H1 (cell line): ENCODE results near the gene MRPL36. TPM values are rescaled to one million over a fixed set of nuclear protein-coding genes. Genes with fewer than 3 reads are reported as not detected.

Experiments used
- CBX8 ChIP-seq: fragments of 300-800, 300-1000 bp; sonication (generic); IDR thresholded peaks from 2 replicates; pipeline ENCODE4 v1.7.1; 2016; ENCODE audit warnings: low read depth, low read length, borderline replicate concordance
- CHD2 ChIP-seq: IDR thresholded peaks from 2 replicates; pipeline ENCODE4 v1.6.1; 2012; ENCODE audit warnings: low read length, improper control_type of control experiment
- HDAC2 ChIP-seq, 2 experiments: fragments of 300-600 bp in 1 of 2; sonication (generic) in 1 of 2; IDR thresholded peaks; 2 replicates each; pipeline ENCODE4 v1.6.1; 2011 to 2012; ENCODE audit warnings: low read depth in 2 of 2, low read length in 2 of 2, mild to moderate bottlenecking in 2 of 2, moderate library complexity in 2 of 2, borderline replicate concordance in 1 of 2, inconsistent platforms in 1 of 2
- HDAC6 ChIP-seq: IDR thresholded peaks from one replicate; pipeline ENCODE4 v1.7.1; 2012; ENCODE audit warnings: low read depth, mild to moderate bottlenecking, inconsistent platforms, low read length, moderate library complexity
- POU5F1 ChIP-seq: IDR thresholded peaks from 2 replicates; pipeline ENCODE4 v1.6.1; 2011; ENCODE audit warnings: low read depth, mild to moderate bottlenecking, low read length, moderate library complexity
- ZNF274 ChIP-seq: IDR thresholded peaks from 2 replicates; pipeline ENCODE4 v1.7.0; 2012; ENCODE audit warnings: low read length, borderline replicate concordance; ENCODE audit errors: extremely low read depth
- polyA plus RNA-seq, 7 experiments: library from polyadenylated mRNA; depleted of rRNA in 3 of 7; stranded (reverse) in 5 of 7; unstranded in 2 of 7; fragments of >200 nt in 5 of 7; fragments of 200-250 nt in 2 of 7; gene quantifications; 1 replicate in 5 of 7; 2 replicates in 1 of 7; 4 replicates in 1 of 7; pipeline versions ENCODE4 v1.2.1 to v1.2.3, GENCODE V29; 2011 to 2013; ENCODE audit warnings: missing spikeins in 2 of 7, mixed read lengths in 2 of 7
- total RNA-seq: library from RNA; stranded (reverse); fragmentation: NEBNext Ultra II Directional; extraction: Animal tissue kit (Norgen Biotek cat#: 25700); gene quantifications from 2 replicates; pipeline ENCODE4 v1.2.1, GENCODE V29; 2021

The MRPL36 gene
- total and polyA plus RNA-seq, 2 of the 8 experiments (the other 6 are each of a cell fraction or from before 2014, with no cell fraction given), result 56.3 to 81.5 TPM

- TF ChIP-seq POU5F1 (no peak), HDAC6 (no peak), CHD2 (no peak), HDAC2 (IDR thresholded peaks at IDR 0.05; ENCODE audit: borderline replicate concordance in 1 of 2, low read depth in 2 of 2, low read length in 2 of 2) (no peak), CBX8 (no peak), ZNF274 (no peak)
These were observed 39.4 kb downstream of the MRPL36 start (continued) for GRCh38 chr5:1760231-1760630.
